ENCODE measurements around the gene CNTNAP5. TPM values are rescaled to one million over a fixed set of nuclear protein-coding genes. Genes with fewer than 3 reads are reported as not detected.

CNTNAP5 gene
- total and polyA plus RNA-seq, 4 donors, result not detected

DNA sequence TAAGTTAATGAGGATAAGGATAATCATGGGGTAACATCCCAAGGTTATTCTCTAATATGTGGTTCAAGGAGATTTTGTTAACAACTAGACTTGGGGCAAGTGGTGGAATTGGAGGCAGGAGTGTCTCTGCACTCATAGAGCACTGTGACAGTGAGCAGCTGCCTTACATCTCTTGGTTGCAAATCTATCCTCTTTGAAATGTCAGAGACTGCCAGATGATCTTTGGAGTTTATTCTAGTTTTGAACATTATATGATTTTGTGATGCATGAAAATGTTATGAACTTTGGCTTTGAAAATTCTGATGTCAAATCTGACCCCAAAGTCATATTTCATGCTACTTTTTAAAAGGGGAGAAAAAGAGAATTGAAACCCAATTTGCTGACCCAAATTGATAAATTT is 861.1 kb downstream of the CNTNAP5 start:
- Histone ChIP-seq H3K4me3 (ENCODE audit: low read depth in 1 of 3, low read length in 3 of 3) (no peak overlapping the region), H3K36me3 (ENCODE audit: control insufficient read depth in 4 of 4, insufficient read depth in 3 of 4, low read depth in 1 of 4, low read length in 3 of 4) (no peaks in the 10 kb centered on the region), H3K27ac (ENCODE audit: low read depth in 1 of 2, low read length in 2 of 2) (no peak overlapping the region), H3K9ac (ENCODE audit: low read depth in 1 of 2, low read length in 2 of 2) (no peak overlapping the region), H3K27me3 (ENCODE audit: control insufficient read depth in 4 of 4, insufficient read depth in 4 of 4, low read length in 3 of 4) (no peaks in the 10 kb centered on the region), H3K4me1 (ENCODE audit: control insufficient read depth in 4 of 4, insufficient read depth in 4 of 4, low read length in 3 of 4) (no peaks in the 10 kb centered on the region), H3K9me3 (ENCODE audit: control insufficient read depth in 4 of 4, low read length in 3 of 4) (no peaks in the 10 kb centered on the region)
- TF ChIP-seq CTCF (IDR thresholded peaks at IDR 0.05; ENCODE audit: low read depth, low read length, missing input control) (no peak), NR2F2 (IDR thresholded peaks at IDR 0.05) (no peak), EGR1 (IDR thresholded peaks at IDR 0.05; ENCODE audit: low read depth in 2 of 2) (no peak), HNF4A (conservative IDR thresholded peaks at IDR 0.05) (no peak), RAD21 (IDR thresholded peaks at IDR 0.05) (no peak), RXRA (IDR thresholded peaks at IDR 0.05) (no peak), GABPA (IDR thresholded peaks at IDR 0.05 in 1 of 2, conservative IDR thresholded peaks at IDR 0.05 in 1 of 2) (no peak), SP1 (IDR thresholded peaks at IDR 0.05) (no peak), YY1 (IDR thresholded peaks at IDR 0.05) (no peak), HNF4G (IDR thresholded peaks at IDR 0.05) (no peak), TAF1 (conservative IDR thresholded peaks at IDR 0.05) (no peak), FOXA2 (IDR thresholded peaks at IDR 0.05) (no peak), FOXA1 (IDR thresholded peaks at IDR 0.05) (no peak)
- TF ChIP-seq, protein P1, sequence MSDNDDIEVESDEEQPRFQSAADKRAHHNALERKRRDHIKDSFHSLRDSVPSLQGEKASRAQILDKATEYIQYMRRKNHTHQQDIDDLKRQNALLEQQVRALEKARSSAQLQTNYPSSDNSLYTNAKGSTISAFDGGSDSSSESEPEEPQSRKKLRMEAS (IDR thresholded peaks at IDR 0.05), result no peak
- TF ChIP-seq, protein P2, sequence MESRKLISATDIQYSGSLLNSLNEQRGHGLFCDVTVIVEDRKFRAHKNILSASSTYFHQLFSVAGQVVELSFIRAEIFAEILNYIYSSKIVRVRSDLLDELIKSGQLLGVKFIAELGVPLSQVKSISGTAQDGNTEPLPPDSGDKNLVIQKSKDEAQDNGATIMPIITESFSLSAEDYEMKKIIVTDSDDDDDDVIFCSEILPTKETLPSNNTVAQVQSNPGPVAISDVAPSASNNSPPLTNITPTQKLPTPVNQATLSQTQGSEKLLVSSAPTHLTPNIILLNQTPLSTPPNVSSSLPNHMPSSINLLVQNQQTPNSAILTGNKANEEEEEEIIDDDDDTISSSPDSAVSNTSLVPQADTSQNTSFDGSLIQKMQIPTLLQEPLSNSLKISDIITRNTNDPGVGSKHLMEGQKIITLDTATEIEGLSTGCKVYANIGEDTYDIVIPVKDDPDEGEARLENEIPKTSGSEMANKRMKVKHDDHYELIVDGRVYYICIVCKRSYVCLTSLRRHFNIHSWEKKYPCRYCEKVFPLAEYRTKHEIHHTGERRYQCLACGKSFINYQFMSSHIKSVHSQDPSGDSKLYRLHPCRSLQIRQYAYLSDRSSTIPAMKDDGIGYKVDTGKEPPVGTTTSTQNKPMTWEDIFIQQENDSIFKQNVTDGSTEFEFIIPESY (IDR thresholded peaks at IDR 0.05), result no peak
- TF ChIP-seq, protein P3, sequence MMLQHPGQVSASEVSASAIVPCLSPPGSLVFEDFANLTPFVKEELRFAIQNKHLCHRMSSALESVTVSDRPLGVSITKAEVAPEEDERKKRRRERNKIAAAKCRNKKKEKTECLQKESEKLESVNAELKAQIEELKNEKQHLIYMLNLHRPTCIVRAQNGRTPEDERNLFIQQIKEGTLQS (IDR thresholded peaks at IDR 0.05), result no peak
- TF ChIP-seq, protein P4, sequence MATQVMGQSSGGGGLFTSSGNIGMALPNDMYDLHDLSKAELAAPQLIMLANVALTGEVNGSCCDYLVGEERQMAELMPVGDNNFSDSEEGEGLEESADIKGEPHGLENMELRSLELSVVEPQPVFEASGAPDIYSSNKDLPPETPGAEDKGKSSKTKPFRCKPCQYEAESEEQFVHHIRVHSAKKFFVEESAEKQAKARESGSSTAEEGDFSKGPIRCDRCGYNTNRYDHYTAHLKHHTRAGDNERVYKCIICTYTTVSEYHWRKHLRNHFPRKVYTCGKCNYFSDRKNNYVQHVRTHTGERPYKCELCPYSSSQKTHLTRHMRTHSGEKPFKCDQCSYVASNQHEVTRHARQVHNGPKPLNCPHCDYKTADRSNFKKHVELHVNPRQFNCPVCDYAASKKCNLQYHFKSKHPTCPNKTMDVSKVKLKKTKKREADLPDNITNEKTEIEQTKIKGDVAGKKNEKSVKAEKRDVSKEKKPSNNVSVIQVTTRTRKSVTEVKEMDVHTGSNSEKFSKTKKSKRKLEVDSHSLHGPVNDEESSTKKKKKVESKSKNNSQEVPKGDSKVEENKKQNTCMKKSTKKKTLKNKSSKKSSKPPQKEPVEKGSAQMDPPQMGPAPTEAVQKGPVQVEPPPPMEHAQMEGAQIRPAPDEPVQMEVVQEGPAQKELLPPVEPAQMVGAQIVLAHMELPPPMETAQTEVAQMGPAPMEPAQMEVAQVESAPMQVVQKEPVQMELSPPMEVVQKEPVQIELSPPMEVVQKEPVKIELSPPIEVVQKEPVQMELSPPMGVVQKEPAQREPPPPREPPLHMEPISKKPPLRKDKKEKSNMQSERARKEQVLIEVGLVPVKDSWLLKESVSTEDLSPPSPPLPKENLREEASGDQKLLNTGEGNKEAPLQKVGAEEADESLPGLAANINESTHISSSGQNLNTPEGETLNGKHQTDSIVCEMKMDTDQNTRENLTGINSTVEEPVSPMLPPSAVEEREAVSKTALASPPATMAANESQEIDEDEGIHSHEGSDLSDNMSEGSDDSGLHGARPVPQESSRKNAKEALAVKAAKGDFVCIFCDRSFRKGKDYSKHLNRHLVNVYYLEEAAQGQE (IDR thresholded peaks at IDR 0.05), result no peak
- no peak for DNase-seq (ENCODE audit: low spot score)

DNA sequence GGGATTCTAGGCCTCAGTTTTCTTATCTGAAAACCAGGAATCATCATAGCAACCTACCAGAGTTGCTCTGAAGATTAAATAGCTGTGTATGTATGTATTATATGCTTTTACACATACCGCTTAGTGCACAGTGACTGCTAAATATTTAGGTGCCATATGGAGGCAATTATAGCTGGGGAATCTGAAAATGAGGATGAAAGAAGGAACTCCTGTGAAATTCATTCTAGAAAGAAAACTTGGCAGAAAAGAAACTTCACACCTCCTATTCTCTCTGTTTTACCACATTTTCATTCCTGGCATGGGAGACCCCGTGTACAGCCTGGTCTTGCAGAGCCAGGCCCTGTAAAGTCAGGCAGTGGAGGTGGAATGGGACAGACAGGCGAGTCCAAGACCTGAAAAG is 862.4 kb downstream of the CNTNAP5 start:
- Histone ChIP-seq H3K27me3 (ENCODE audit: control insufficient read depth in 4 of 4, insufficient read depth in 4 of 4, low read length in 3 of 4) (no peaks in the 10 kb centered on the region), H3K36me3 (ENCODE audit: control insufficient read depth in 4 of 4, insufficient read depth in 3 of 4, low read depth in 1 of 4, low read length in 3 of 4) (no peaks in the 10 kb centered on the region), H3K27ac (ENCODE audit: low read depth in 1 of 2, low read length in 2 of 2) (no peak overlapping the region), H3K4me3 (ENCODE audit: low read depth in 1 of 3, low read length in 3 of 3) (no peak overlapping the region), H3K9me3 (ENCODE audit: control insufficient read depth in 4 of 4, low read length in 3 of 4) (no peaks in the 10 kb centered on the region), H3K9ac (ENCODE audit: low read depth in 1 of 2, low read length in 2 of 2) (no peak overlapping the region), H3K4me1 (ENCODE audit: control insufficient read depth in 4 of 4, insufficient read depth in 4 of 4, low read length in 3 of 4) (no peaks in the 10 kb centered on the region)
- no peak for TF ChIP-seq YY1 (IDR thresholded peaks at IDR 0.05)
- TF ChIP-seq FOXA2 (IDR thresholded peaks at IDR 0.05), result no peak
- TF ChIP-seq TAF1 (conservative IDR thresholded peaks at IDR 0.05), result no peak
- TF ChIP-seq, protein P2 (IDR thresholded peaks at IDR 0.05), result no peak
- TF ChIP-seq NR2F2 (IDR thresholded peaks at IDR 0.05), result no peak
- TF ChIP-seq SP1 (IDR thresholded peaks at IDR 0.05), result no peak
- TF ChIP-seq, protein P4 (IDR thresholded peaks at IDR 0.05), result no peak
- no peak for DNase-seq (ENCODE audit: low spot score)
- WGBS, result 77% methylated on average over 3 of the region's 3 CpGs
